ENCODE measurements around the gene NCS1. TPM values are rescaled to one million over a fixed set of nuclear protein-coding genes. Genes with fewer than 3 reads are reported as not detected.

Gene NCS1
- total RNA-seq, 2 donors from 2014 or later: 50.8 to 58.3 TPM

GRCh38 chr9:130236436-130236985, 64.3 kb downstream of the NCS1 start:
- Histone ChIP-seq H3K4me1 (ENCODE audit: control insufficient read depth in 1 of 2, low read depth in 2 of 2) (peaks cover 4 to 19% of the 10 kb centered on the region in 2 donors), H3K27me3 (replicated peaks; ENCODE audit: insufficient read depth) (no peaks in the 10 kb centered on the region), H3K9me3 (no peaks in the 10 kb centered on the region), H3K36me3 (peaks cover 18% of the 10 kb centered on the region), H3K4me3 (no peak overlapping the region), H3K27ac (no peak overlapping the region)
- DNase-seq (ENCODE audit: low spot score): no peak
- no peak for ATAC-seq (ENCODE audit: insufficient number of reproducible peaks, low FRiP score, low read depth)
- no peak for TF ChIP-seq CTCF (IDR thresholded peaks at IDR 0.05)

GRCh38 chr9:130237076-130237475, 64.9 kb downstream of the NCS1 start:
- H3K9me3 ChIP-seq: no peaks in the 10 kb centered on the region
- H3K36me3 ChIP-seq: peaks cover 18% of the 10 kb centered on the region
- no peak for TF ChIP-seq CTCF (IDR thresholded peaks at IDR 0.05)
- ATAC-seq (ENCODE audit: insufficient number of reproducible peaks, low FRiP score, low read depth) (no peak), DNase-seq (ENCODE audit: low spot score) (no peak)
- peaks cover 4 to 19% of the 10 kb centered on the region in 2 donors for H3K4me1 ChIP-seq (ENCODE audit: control insufficient read depth in 1 of 2, low read depth in 2 of 2)
- H3K27me3 ChIP-seq (replicated peaks; ENCODE audit: insufficient read depth): no peaks in the 10 kb centered on the region
- H3K4me3 ChIP-seq: no peak overlapping the region
- no peak overlapping the region for H3K27ac ChIP-seq

- no peak for TF ChIP-seq CTCF (IDR thresholded peaks at IDR 0.05)
- Histone ChIP-seq H3K4me1 (ENCODE audit: control insufficient read depth in 1 of 2, low read depth in 2 of 2) (peaks cover 4 to 23% of the 10 kb centered on the region in 2 donors), H3K4me3 (no peak overlapping the region), H3K36me3 (peaks cover 13% of the 10 kb centered on the region), H3K27me3 (replicated peaks; ENCODE audit: insufficient read depth) (no peaks in the 10 kb centered on the region), H3K27ac (no peak overlapping the region), H3K9me3 (no peaks in the 10 kb centered on the region)
- DNase-seq (ENCODE audit: low spot score) (no peak), ATAC-seq (ENCODE audit: insufficient number of reproducible peaks, low FRiP score, low read depth) (no peak)
These were observed 65.7 kb downstream of the NCS1 start for GRCh38 chr9:130237763-130238524.

GRCh38 chr9:130239363-130239695, 67.1 kb downstream of the NCS1 start:
- Histone ChIP-seq H3K4me3 (no peak overlapping the region), H3K9me3 (no peaks in the 10 kb centered on the region), H3K4me1 (ENCODE audit: control insufficient read depth in 1 of 2, low read depth in 2 of 2) (peaks cover 4 to 31% of the 10 kb centered on the region in 2 donors), H3K36me3 (peaks cover 5% of the 10 kb centered on the region), H3K27ac (no peak overlapping the region), H3K27me3 (replicated peaks; ENCODE audit: insufficient read depth) (no peaks in the 10 kb centered on the region)
- TF ChIP-seq CTCF (IDR thresholded peaks at IDR 0.05): no peak
- ATAC-seq (ENCODE audit: insufficient number of reproducible peaks, low FRiP score, low read depth): no peak
- DNase-seq (ENCODE audit: low spot score): no peak

GRCh38 chr9:130239741-130240241, 67.6 kb downstream of the NCS1 start:
- ATAC-seq (ENCODE audit: insufficient number of reproducible peaks, low FRiP score, low read depth): no peak
- H3K27ac ChIP-seq: no peak overlapping the region

More at GRCh38 chr9:130239741-130240241, 67.6 kb downstream of the NCS1 start:
- Histone ChIP-seq H3K4me1 (ENCODE audit: control insufficient read depth in 1 of 2, low read depth in 2 of 2) (peaks cover 4 to 31% of the 10 kb centered on the region in 2 donors), H3K36me3 (peaks cover 1% of the 10 kb centered on the region), H3K9me3 (no peaks in the 10 kb centered on the region), H3K27me3 (replicated peaks; ENCODE audit: insufficient read depth) (no peaks in the 10 kb centered on the region), H3K4me3 (no peak overlapping the region)
- no peak for DNase-seq (ENCODE audit: low spot score)
- no peak for TF ChIP-seq CTCF (IDR thresholded peaks at IDR 0.05)

Measured in thoracic aorta (tissue), 2 donors.